T-helper 9 cell (primary cell): ENCODE results near the gene OXA1L.
"Not testable (repeated sequence)": the region's sequence is repeated elsewhere in the genome, so short reads cannot be mapped to it uniquely, and the experiment has no call there.

Experiments used
- DNase-seq: peaks from one replicate; pipeline ENCODE4 v3.0.0-alpha.2; 2020
- total RNA-seq, 2 donors: gene quantifications; one replicate each; lab custom pipeline; 2026; lab: John Stamatoyannopoulos, UW

The OXA1L gene
- total RNA-seq: 99.3 to 109 reads per million in 2 donors

- peak; percentile 90 for DNase-seq
Observed at GRCh38 chr14:22766457-22767322, at the start of gene OXA1L. OXA1L (plus strand) TSS chr14:22766688; CDS start chr14:22766702, 14 bp downstream.

GRCh38 chr14:22718091-22718490 is 48.4 kb upstream of the OXA1L start:
- DNase-seq: no peak

- no peak for DNase-seq
Observed at GRCh38 chr14:22721213-22721612, 45.3 kb upstream of the OXA1L start.

- DNase-seq: no peak
Observed at GRCh38 chr14:22723815-22724214, 42.7 kb upstream of the OXA1L start.

GRCh38 chr14:22724847-22725246 is 41.6 kb upstream of the OXA1L start:
- not testable (repeated sequence) for DNase-seq

GRCh38 chr14:22725374-22725773 is 41.1 kb upstream of the OXA1L start:
- not testable (repeated sequence) for DNase-seq

GRCh38 chr14:22726012-22726411 is 40.5 kb upstream of the OXA1L start:
- no peak for DNase-seq

- DNase-seq: not testable (repeated sequence)
Observed at GRCh38 chr14:22732062-22732461, 34.4 kb upstream of the OXA1L start.

GRCh38 chr14:22733829-22734228 is 32.7 kb upstream of the OXA1L start:
- DNase-seq: no peak

GRCh38 chr14:22735096-22735495 is 31.4 kb upstream of the OXA1L start:
- no peak for DNase-seq

GRCh38 chr14:22736384-22736783 is 30.1 kb upstream of the OXA1L start:
- DNase-seq: not testable (repeated sequence)

- no peak for DNase-seq
Observed at GRCh38 chr14:22737052-22737451, 29.4 kb upstream of the OXA1L start.

- no peak for DNase-seq
Observed at GRCh38 chr14:22739423-22739822, 27.1 kb upstream of the OXA1L start.

- DNase-seq: no peak
Observed at GRCh38 chr14:22740020-22740419, 26.5 kb upstream of the OXA1L start.

- no peak for DNase-seq
Observed at GRCh38 chr14:22747769-22748168, 18.7 kb upstream of the OXA1L start.

GRCh38 chr14:22748206-22748605 is 18.3 kb upstream of the OXA1L start:
- DNase-seq: no peak

GRCh38 chr14:22748631-22749068 is 17.8 kb upstream of the OXA1L start:
- no peak for DNase-seq

- DNase-seq: no peak
Observed at GRCh38 chr14:22752422-22752821, 14.1 kb upstream of the OXA1L start.

- DNase-seq: no peak
Observed at GRCh38 chr14:22753586-22753985, 12.9 kb upstream of the OXA1L start.

GRCh38 chr14:22757972-22758650 is 8.4 kb upstream of the OXA1L start:
- not testable (repeated sequence) for DNase-seq

- no peak for DNase-seq
Observed at GRCh38 chr14:22761734-22762133, 4.8 kb upstream of the OXA1L start.

- no peak for DNase-seq
Observed at GRCh38 chr14:22764382-22764781, 2.1 kb upstream of the OXA1L start.

GRCh38 chr14:22767323-22767589 is 768 bp downstream of the OXA1L start:
- no peak for DNase-seq

GRCh38 chr14:22768947-22769346 is 2.5 kb downstream of the OXA1L start:
- no peak for DNase-seq
